Measurements from ENCODE around the gene NFATC1. TPM values are rescaled to one million over a fixed set of nuclear protein-coding genes. Genes with fewer than 3 reads are reported as not detected.

NFATC1 gene
- total and polyA plus RNA-seq, 9 donors = 7.0 to 17.1 (median 12.6) TPM

DNA sequence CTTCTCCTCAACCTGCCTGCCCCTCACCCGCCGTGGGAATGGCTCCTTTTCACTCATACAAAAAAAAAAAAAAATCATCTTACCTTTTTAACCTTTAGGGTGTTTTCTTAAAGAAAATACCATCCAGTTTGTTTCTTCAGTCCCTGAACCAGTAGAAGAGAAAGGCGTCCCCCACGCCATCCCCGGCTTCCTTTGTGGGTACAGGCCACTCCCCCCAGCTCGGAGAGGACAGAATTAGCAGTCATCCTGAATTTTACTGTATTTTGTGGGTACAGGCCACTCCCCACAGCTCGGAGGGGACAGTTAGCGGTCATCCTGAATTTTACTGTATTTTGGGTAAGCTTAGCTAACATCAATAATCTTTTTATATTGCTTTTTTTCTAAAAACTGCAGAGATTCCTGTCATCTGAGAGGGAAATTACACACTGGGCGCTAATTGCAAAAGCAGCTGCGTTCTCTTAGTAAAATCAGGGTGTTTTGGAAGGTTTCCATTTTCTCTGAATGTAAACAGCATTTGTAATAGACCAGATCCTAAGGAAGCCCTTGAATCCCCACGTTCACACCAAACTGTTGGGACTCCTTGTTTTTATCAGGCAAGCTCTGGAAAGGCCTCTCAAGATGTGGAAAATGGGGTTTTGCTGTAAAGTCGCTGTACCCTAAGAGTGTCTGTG, 72.5 kb downstream of the NFATC1 start:
- H3K9me3 ChIP-seq (replicated peaks; ENCODE audit: control insufficient read depth, low read depth, low read length) = no peaks in the 10 kb centered on the region
- peaks cover 29% of the 10 kb centered on the region for H3K4me1 ChIP-seq (ENCODE audit: control insufficient read depth, insufficient read depth, low read length)
- H3K27me3 ChIP-seq (ENCODE audit: control insufficient read depth, insufficient read depth, low read length) = no peaks in the 10 kb centered on the region
- H3K4me3 ChIP-seq (ENCODE audit: low read length) = no peak overlapping the region
- H3K36me3 ChIP-seq (ENCODE audit: control insufficient read depth, insufficient read depth, low read length) = peaks cover 44% of the 10 kb centered on the region
- WGBS (ENCODE audit: insufficient coverage) = 58% methylated on average over 1 of the region's 12 CpGs
- DNase-seq = peak; percentile 77
- H3K27ac ChIP-seq (ENCODE audit: low read length) = peak overlapping the region; percentile 72

DNA sequence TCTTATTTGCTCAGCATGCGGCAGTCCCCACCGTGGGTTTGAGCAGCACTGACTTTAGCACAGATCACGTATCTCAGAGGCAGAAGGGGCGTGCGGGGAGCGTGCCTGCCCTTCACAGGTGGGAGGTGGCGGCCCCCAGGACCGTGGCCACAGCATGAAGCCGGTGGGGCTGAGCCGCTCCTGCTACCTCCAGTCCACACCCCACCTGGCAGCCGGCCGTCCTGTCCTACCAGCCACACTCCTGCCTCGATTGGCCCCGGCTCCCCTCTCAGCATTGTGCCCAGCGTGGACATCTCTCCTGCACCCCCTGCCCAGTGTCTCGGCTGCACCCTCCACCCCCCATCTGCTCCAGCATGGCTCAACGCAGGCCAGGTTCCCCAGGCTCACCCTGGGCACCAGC, 73.6 kb downstream of the NFATC1 start:
- H3K36me3 ChIP-seq (ENCODE audit: control insufficient read depth, insufficient read depth, low read length) = peaks cover 43% of the 10 kb centered on the region
- no peaks in the 10 kb centered on the region for H3K9me3 ChIP-seq (replicated peaks; ENCODE audit: control insufficient read depth, low read depth, low read length)
- no peak overlapping the region for H3K27ac ChIP-seq (ENCODE audit: low read length)
- DNase-seq = no peak
- 86% methylated on average over 17 of the region's 17 CpGs for WGBS (ENCODE audit: insufficient coverage)
- H3K4me3 ChIP-seq (ENCODE audit: low read length) = no peak overlapping the region
- H3K27me3 ChIP-seq (ENCODE audit: control insufficient read depth, insufficient read depth, low read length) = no peaks in the 10 kb centered on the region
- peaks cover 29% of the 10 kb centered on the region for H3K4me1 ChIP-seq (ENCODE audit: control insufficient read depth, insufficient read depth, low read length)

DNA sequence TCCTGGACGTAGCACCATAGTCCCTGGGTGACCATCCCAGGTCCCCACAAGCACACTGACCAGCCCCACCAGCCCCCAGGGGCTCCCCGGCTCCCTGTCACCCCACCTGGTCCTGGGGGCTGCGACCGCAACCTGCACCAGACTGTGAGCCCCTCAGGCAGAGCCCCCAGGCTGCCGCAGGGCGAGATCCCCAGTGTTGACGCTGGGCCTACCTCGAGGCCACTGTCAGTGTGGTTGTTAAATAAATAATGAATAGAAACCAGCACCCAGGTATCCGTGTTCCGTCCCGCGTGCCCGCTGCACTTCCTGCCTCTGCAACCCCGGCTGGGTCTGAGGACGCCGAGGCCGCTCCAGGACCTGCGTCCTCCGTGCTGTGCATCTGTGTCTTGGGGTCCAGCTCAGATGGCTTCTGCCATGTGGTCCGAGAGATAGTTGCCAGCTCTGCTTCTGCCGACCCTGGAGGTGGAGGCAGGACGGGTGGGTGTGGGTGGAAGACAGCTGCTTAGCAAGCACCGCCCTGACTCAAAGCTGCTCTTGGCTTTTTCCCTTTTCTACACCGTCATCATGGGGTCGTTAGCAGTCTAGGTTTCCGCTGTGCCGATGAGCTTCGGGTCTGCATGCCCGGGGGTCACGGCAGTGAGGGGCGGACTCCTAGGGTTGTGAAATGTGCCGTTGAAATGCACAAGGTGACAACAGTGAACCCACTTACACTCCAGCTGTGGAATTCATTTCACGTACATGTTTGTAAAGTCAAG, 74.2 kb downstream of the NFATC1 start:
- 82% methylated on average over 14 of the region's 33 CpGs for WGBS (ENCODE audit: insufficient coverage)
- H3K27ac ChIP-seq (ENCODE audit: low read length) = no peak overlapping the region
- H3K9me3 ChIP-seq (replicated peaks; ENCODE audit: control insufficient read depth, low read depth, low read length) = no peaks in the 10 kb centered on the region
- H3K27me3 ChIP-seq (ENCODE audit: control insufficient read depth, insufficient read depth, low read length) = no peaks in the 10 kb centered on the region
- no peak overlapping the region for H3K4me3 ChIP-seq (ENCODE audit: low read length)
- H3K36me3 ChIP-seq (ENCODE audit: control insufficient read depth, insufficient read depth, low read length) = peaks cover 43% of the 10 kb centered on the region
- H3K4me1 ChIP-seq (ENCODE audit: control insufficient read depth, insufficient read depth, low read length) = peaks cover 29% of the 10 kb centered on the region
- DNase-seq = peak; percentile 47

DNA sequence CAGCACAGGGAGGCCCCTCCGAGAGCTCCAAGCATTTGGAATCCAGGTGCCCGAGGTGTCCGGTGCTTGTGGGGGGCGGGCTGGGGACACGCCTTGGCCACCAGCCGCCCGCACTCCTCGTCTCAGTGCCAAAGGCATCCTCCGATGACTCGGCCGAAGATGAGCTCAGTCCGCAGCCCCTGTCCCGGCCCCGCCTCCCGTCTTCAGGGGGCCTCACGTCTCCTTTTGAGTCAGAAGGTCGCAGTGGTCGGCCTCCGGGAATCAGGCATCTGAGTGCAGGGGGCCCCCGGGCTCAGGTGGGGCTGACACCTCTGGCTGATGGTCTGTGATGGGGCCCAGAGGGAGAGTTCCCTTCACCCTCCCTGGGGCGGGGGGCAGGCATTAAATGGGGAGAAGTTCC, 74.8 kb downstream of the NFATC1 start:
- Histone ChIP-seq H3K27ac (ENCODE audit: low read length) (no peak overlapping the region), H3K4me3 (ENCODE audit: low read length) (no peak overlapping the region), H3K36me3 (ENCODE audit: control insufficient read depth, insufficient read depth, low read length) (peaks cover 43% of the 10 kb centered on the region), H3K27me3 (ENCODE audit: control insufficient read depth, insufficient read depth, low read length) (no peaks in the 10 kb centered on the region), H3K4me1 (ENCODE audit: control insufficient read depth, insufficient read depth, low read length) (peaks cover 23% of the 10 kb centered on the region), H3K9me3 (replicated peaks; ENCODE audit: control insufficient read depth, low read depth, low read length) (no peaks in the 10 kb centered on the region)
- 49% methylated on average over 19 of the region's 21 CpGs for WGBS (ENCODE audit: insufficient coverage)
- DNase-seq = peak; percentile 37

DNA sequence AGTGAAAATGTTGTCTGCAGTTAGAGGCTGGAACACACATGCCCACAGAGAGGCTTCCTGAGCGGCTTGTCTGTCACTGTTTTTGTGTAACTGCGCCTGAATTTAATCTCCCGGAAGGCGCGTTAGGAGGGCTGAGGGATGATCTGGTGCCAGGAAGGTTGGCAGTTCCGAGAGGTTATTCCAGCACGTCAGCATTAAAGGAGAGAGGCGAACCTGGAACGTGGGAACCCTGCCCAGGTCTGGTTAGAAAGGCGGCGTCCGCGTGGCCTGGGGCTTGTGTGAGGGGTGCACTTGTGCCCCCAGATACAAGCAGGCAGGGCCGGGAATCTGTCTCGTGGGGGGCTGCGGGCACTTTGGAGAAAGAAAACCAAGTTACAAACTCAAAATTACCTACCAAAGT, 75.3 kb downstream of the NFATC1 start:
- H3K4me1 ChIP-seq (ENCODE audit: control insufficient read depth, insufficient read depth, low read length) = peaks cover 18% of the 10 kb centered on the region
- DNase-seq = peak; percentile 58
- H3K4me3 ChIP-seq (ENCODE audit: low read length) = no peak overlapping the region
- no peaks in the 10 kb centered on the region for H3K27me3 ChIP-seq (ENCODE audit: control insufficient read depth, insufficient read depth, low read length)
- 54% methylated on average over 11 of the region's 16 CpGs for WGBS (ENCODE audit: insufficient coverage)
- peaks cover 43% of the 10 kb centered on the region for H3K36me3 ChIP-seq (ENCODE audit: control insufficient read depth, insufficient read depth, low read length)
- H3K9me3 ChIP-seq (replicated peaks; ENCODE audit: control insufficient read depth, low read depth, low read length) = no peaks in the 10 kb centered on the region
- H3K27ac ChIP-seq (ENCODE audit: low read length) = no peak overlapping the region

DNA sequence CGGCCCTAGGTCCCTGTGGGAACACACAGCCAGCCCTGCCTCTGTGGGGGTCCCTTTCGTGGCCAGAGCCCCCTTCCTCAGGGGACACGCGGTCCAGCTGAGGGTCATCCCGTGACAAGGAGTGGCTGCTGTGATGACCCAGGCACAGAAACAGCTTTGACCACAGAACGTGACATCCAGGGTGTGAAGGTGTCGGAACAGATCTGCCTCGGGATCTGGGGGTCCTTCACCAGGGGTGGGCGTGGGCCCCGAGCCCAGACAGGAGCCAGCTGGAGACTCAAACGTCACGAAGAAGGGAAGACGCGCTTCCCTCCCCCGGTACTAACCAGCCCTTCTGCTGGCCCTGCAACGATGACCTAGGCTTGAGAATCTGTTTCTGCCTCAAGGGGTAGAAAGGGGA, 75.9 kb downstream of the NFATC1 start:
- Histone ChIP-seq H3K27me3 (ENCODE audit: control insufficient read depth, insufficient read depth, low read length) (no peaks in the 10 kb centered on the region), H3K36me3 (ENCODE audit: control insufficient read depth, insufficient read depth, low read length) (peaks cover 43% of the 10 kb centered on the region), H3K27ac (ENCODE audit: low read length) (no peak overlapping the region), H3K4me1 (ENCODE audit: control insufficient read depth, insufficient read depth, low read length) (peaks cover 20% of the 10 kb centered on the region), H3K9me3 (replicated peaks; ENCODE audit: control insufficient read depth, low read depth, low read length) (no peaks in the 10 kb centered on the region), H3K4me3 (ENCODE audit: low read length) (no peak overlapping the region)
- no peak for DNase-seq
- WGBS (ENCODE audit: insufficient coverage) = 78% methylated on average over 10 of the region's 16 CpGs

DNA sequence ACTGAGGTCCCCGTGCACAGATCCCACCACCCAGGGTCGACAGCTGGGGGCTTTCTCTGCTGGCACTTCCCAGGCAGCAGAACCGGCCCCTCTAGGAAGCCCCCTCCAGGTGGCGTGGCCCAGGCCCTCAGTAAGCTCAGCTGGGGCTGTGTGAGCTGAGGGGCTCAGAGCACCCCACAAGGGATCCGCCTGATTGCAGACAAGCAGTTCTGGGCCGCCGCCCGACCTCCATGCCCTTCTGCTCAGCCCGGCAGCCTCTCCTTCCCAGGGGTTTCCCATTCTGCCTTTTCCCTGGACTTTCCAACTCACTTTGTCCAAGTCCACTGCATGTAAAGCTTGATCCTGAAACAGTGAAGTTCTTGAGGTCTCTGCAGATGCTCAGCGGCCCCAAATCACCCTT, 76.4 kb downstream of the NFATC1 start:
- Histone ChIP-seq H3K27ac (ENCODE audit: low read length) (no peak overlapping the region), H3K4me3 (ENCODE audit: low read length) (no peak overlapping the region), H3K4me1 (ENCODE audit: control insufficient read depth, insufficient read depth, low read length) (peaks cover 21% of the 10 kb centered on the region), H3K27me3 (ENCODE audit: control insufficient read depth, insufficient read depth, low read length) (no peaks in the 10 kb centered on the region), H3K9me3 (replicated peaks; ENCODE audit: control insufficient read depth, low read depth, low read length) (no peaks in the 10 kb centered on the region), H3K36me3 (ENCODE audit: control insufficient read depth, insufficient read depth, low read length) (peaks cover 43% of the 10 kb centered on the region)
- WGBS (ENCODE audit: insufficient coverage) = 80% methylated on average over 10 of the region's 10 CpGs
- DNase-seq = no peak

DNA sequence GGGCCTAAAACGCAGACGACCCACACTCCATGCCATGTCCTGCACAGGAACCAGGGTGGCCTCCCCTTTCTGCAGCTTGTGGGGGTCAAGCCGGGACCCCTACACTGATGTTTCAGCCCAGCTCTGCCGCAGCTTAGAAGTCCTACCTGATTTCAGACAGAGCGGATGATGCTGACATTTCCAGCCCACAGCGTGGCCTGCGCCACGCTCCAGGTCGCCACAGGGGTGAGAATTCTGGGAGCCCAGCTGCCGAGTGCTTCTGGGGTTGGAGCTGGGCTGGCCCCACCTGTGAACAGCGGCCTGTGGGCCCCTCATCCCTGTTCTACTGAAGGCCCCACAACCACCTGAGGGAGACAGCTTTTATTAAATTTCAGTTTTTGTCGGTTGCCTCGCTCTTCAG, 77.2 kb downstream of the NFATC1 start:
- Histone ChIP-seq H3K27ac (ENCODE audit: low read length) (no peak overlapping the region), H3K4me1 (ENCODE audit: control insufficient read depth, insufficient read depth, low read length) (peaks cover 18% of the 10 kb centered on the region), H3K36me3 (ENCODE audit: control insufficient read depth, insufficient read depth, low read length) (peaks cover 37% of the 10 kb centered on the region), H3K27me3 (ENCODE audit: control insufficient read depth, insufficient read depth, low read length) (no peaks in the 10 kb centered on the region), H3K9me3 (replicated peaks; ENCODE audit: control insufficient read depth, low read depth, low read length) (no peaks in the 10 kb centered on the region), H3K4me3 (ENCODE audit: low read length) (no peak overlapping the region)
- no peak for DNase-seq
- WGBS (ENCODE audit: insufficient coverage) = 93% methylated on average over 13 of the region's 13 CpGs

DNA sequence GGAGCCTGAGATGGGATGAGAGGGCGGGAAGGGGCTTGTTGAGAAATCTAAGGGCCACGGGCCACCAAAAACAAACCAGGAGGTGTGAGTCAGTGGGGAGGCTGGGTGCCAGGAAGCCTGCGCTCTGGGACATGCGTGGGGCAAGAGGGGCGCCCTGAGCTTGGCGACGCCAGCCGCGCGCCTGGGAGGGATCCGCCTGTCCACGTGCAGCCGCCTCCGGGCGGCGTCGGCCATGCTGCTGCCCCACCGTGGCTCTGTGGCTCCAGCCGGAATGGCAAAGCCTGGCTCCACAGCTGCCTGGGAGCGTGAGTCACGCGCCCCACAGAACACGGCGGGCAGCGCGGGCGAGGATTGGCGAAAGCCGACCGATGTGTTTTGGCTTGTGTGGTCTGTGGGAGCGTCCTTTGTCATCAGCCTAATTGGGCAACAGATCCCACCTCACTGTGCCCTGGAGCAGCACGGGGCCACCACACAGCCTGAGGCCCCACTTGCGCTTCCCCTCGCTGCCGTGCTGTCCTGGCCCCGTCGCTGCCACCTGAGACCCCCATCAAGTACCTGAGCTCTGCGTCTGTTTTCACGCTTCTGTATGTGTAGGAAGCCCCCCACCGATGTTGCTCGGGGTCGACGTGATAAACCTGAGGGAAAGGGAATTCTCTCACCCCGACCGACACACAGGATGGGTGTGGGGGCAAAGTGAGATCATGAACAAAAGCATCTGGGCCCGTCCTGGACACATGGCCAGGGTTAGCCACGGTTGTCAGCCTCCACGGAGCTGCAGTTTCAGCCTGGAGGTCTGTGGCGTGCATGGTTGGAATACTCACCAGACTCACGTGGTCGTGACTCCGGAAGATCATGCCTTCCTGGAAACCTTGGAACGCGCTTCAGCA, 80.5 kb downstream of the NFATC1 start:
- no peak for DNase-seq
- H3K4me3 ChIP-seq (ENCODE audit: low read length) = no peak overlapping the region
- H3K27me3 ChIP-seq (ENCODE audit: control insufficient read depth, insufficient read depth, low read length) = no peaks in the 10 kb centered on the region
- WGBS (ENCODE audit: insufficient coverage) = 90% methylated on average over 38 of the region's 54 CpGs
- peaks cover 14% of the 10 kb centered on the region for H3K36me3 ChIP-seq (ENCODE audit: control insufficient read depth, insufficient read depth, low read length)
- peaks cover 11% of the 10 kb centered on the region for H3K4me1 ChIP-seq (ENCODE audit: control insufficient read depth, insufficient read depth, low read length)
- H3K9me3 ChIP-seq (replicated peaks; ENCODE audit: control insufficient read depth, low read depth, low read length) = no peaks in the 10 kb centered on the region
- H3K27ac ChIP-seq (ENCODE audit: low read length) = no peak overlapping the region

All from muscle of leg (tissue), 11 donors.